Activated CD4-positive, alpha-beta memory T cell treated with anti-CD3 and anti-CD28 coated beads, Interleukin-2, amount 10 ng/mL, durations not matched to agents 7 days and 5 days (primary cell): ENCODE results near the gene DEFB112. TPM values are rescaled to one million over a fixed set of nuclear protein-coding genes. Genes with fewer than 3 reads are reported as not detected.

Source experiments
- CTCF ChIA-PET: fragments of 350-600 bp; sonication (Branson Sonifier 250); formaldehyde crosslinking; loops from one replicate; lab custom pipeline; 2021; ENCODE audit warnings: antibody characterized with exemption, inconsistent platforms; lab: Charles Lee
- POLR2A ChIA-PET: fragments of 350-600 bp; sonication (Branson Sonifier 250); formaldehyde crosslinking; loops from one replicate; lab custom pipeline; 2021; ENCODE audit warnings: antibody characterized with exemption; lab: Charles Lee
- DNase-seq: peaks from one replicate; pipeline ENCODE4 v3.0.0-alpha.2; 2020
- H3K27ac Mint-ChIP-seq: one replicate; pipeline ENCODE4 v1.8.0; 2021; ENCODE audit warnings: mild to moderate bottlenecking, mixed read lengths
- H3K27me3 Mint-ChIP-seq: one replicate; pipeline ENCODE4 v1.8.0; 2021; ENCODE audit warnings: mixed read lengths
- H3K36me3 Mint-ChIP-seq: one replicate; pipeline ENCODE4 v1.8.0; 2021; ENCODE audit warnings: low read depth, mixed read lengths
- H3K4me1 Mint-ChIP-seq: one replicate; pipeline ENCODE4 v1.8.0; 2021; ENCODE audit warnings: mixed read lengths
- H3K4me3 Mint-ChIP-seq: one replicate; pipeline ENCODE4 v1.8.0; 2021; ENCODE audit warnings: mild to moderate bottlenecking, mixed read lengths
- H3K9me3 Mint-ChIP-seq: one replicate; pipeline ENCODE4 v1.8.0; 2021; ENCODE audit warnings: mixed read lengths
- total RNA-seq, 2 experiments: library from RNA; stranded (reverse); gene quantifications; one replicate each; pipeline ENCODE4 v1.2.3, GENCODE V29; 2021

The DEFB112 gene, protein sequence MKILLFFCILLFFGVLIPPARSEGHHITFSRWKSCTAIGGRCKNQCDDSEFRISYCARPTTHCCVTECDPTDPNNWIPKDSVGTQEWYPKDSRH
- total RNA-seq: not detected

DNA sequence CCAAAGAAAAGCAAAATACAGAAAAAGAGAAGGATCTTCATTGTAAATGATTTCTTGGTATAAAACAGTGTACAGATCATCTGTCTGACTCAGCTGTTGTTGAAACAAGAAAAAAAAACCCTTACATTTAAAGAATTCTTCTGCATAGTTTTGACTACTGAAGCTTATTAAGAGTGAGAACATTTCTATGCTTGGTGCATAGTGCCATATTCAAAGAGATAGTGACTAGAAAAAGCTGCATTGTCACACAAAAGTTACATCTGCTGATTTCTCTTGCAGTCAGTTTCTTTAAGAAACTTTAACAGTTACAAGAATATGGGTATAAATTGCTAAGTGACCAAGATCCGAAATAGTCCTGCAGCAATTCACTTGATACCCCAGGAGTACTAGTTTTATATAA is at the start of gene DEFB112:
Gene DEFB112 (minus strand): TSS at position 101 of the 400 bp plus-strand sequence. CDS start 60 bp downstream, at position 41.
- Mint-ChIP-seq H3K9me3 (no peaks in the 10 kb centered on the region), H3K4me3 (no peak within 1 kb of the TSS), H3K36me3 (no peaks in the 10 kb centered on the region), H3K4me1 (no peaks in the 10 kb centered on the region), H3K27me3 (no peaks in the 10 kb centered on the region), H3K27ac (no peak within 1 kb of the TSS)
- ChIA-PET CTCF (no interaction called here), POLR2A (no interaction called here)
- DNase-seq: no peak

DNA sequence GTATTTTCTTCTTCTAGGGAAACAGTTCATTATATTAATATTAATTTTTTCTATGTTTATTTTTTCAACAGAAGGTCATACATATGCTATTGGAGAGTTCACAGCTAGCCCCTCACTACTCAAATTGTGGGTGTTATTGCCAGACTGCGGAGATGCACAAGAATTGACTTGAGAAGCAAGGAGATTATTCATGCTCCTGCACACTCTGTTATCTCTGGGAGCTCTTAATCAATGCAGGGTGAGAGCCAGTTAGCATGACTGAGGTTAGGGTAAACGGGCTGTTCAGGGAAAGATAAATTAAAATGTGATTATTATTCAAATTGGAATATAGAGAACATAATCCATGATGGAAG is 48.9 kb upstream of the DEFB112 start:
- no peak for DNase-seq
- Mint-ChIP-seq H3K4me3 (no peak overlapping the region), H3K4me1 (no peaks in the 10 kb centered on the region), H3K27ac (no peak overlapping the region), H3K9me3 (no peaks in the 10 kb centered on the region), H3K27me3 (no peaks in the 10 kb centered on the region), H3K36me3 (no peaks in the 10 kb centered on the region)
- ChIA-PET POLR2A (no interaction called here), CTCF (no interaction called here)

DNA sequence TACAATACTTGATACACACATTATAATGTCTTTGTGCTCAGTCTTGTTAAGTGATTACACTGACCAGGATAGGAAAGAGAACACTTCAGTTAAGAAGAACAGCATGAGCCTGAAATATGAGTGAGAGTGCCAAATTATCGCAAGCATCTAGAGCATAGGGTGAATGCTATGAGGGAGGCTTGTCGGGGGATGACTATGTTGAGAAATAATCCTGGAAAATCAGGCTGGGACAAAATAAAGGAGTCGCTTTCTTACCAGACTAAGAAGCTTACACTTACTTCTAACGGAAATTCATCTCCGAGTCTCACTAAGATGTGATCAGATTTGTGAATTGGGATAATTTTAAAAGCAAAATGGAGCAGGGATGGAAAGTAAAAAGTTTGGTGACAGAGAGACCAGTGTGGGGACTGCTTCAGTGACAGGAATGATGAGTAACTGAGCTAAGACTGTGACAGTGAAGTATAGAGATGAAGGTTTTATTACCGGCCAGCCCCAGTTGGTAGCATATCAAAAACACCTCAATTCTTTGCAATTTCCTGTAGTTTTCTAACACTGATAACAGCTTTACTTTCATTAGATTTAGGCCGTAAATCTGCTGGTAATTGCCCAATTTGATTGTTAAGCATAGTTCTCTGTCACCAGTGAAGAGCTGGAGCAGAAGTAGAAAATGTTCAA is 48.4 kb upstream of the DEFB112 start:
- Mint-ChIP-seq H3K36me3 (no peaks in the 10 kb centered on the region), H3K27me3 (no peaks in the 10 kb centered on the region), H3K4me1 (no peaks in the 10 kb centered on the region), H3K27ac (no peak overlapping the region), H3K4me3 (no peak overlapping the region), H3K9me3 (no peaks in the 10 kb centered on the region)
- CTCF ChIA-PET: no interaction called here
- DNase-seq: no peak
- POLR2A ChIA-PET: no interaction called here

DNA sequence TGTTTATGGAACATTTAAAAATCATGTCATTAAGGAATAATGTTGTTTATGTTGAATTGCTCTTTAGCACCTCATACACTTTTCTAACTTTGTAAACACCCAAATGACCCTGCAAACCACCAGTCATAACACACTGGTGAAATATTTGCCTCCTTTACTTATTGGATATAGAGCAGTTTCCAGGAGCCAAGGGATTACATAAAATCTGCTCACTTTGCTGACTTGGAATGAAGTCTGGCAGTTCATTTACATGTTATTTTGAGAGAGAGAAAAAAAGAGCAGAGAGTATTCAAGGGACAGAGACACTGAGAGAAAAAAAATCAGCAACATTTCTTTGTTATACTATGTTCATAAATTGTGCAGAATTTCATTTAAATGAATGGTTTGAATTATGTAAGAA is 46.6 kb upstream of the DEFB112 start:
- ChIA-PET CTCF (no interaction called here), POLR2A (no interaction called here)
- no peak for DNase-seq
- Mint-ChIP-seq H3K27ac (no peak overlapping the region), H3K27me3 (no peaks in the 10 kb centered on the region), H3K9me3 (no peaks in the 10 kb centered on the region), H3K4me3 (no peak overlapping the region), H3K4me1 (no peaks in the 10 kb centered on the region), H3K36me3 (no peaks in the 10 kb centered on the region)

DNA sequence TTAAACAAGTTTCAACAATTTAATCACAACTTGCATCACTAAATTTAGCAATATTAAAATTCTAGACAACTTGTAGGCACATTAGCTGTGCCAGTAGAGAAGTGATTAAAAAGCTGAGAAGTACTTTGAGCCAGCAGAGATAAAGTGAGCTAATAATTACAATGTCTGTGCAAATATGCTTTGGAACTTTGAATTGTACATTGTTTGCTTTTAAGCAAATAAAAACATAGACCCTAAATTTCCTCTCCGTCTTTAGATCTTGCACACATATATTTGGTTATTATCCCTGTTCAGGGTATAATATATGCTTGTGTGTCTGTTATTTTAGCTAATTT is 44.2 kb upstream of the DEFB112 start:
- H3K27ac Mint-ChIP-seq: no peak overlapping the region
- H3K9me3 Mint-ChIP-seq: no peaks in the 10 kb centered on the region
- H3K27me3 Mint-ChIP-seq: no peaks in the 10 kb centered on the region
- ChIA-PET CTCF (no interaction called here), POLR2A (no interaction called here)
- H3K4me1 Mint-ChIP-seq: no peaks in the 10 kb centered on the region
- H3K4me3 Mint-ChIP-seq: no peak overlapping the region
- H3K36me3 Mint-ChIP-seq: no peaks in the 10 kb centered on the region
- DNase-seq: no peak

DNA sequence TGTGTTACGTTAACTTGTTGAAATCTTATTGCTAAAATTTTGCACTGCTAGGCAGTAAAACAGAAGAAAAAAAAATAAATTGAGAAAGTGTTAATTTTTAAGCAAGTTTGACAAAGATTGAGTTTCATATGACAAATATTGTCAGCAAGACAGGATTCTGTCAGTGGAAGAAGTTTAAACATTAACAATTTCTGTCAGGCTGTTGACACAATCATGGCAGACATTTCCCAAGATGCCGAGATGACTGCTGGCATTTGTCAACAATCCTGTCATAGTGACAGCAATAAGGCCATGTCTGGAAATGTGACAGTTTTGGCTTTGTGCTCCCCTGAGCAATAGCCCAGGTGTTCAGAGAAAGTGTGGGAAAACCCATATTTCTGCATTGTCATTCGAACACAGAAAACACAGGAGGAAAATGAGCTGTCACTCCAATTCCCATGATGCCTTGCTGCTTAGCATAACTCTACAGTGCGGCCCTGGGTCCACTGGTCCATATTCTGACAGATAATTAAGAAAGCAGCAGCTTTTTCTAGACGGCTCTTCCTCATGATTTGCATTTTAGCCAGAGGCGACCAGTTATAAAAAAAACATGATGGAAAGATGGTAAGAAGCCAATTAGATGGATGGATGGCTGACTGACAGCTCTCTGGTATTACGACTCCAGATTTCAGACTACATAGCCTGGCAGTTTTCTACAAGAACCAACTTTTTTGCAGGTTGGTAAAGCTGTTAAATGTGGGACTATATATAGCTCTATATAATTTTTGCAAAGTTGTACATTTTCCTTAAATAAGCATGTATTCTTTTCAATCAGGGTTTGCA is 43.6 kb upstream of the DEFB112 start:
- no peak overlapping the region for H3K27ac Mint-ChIP-seq
- CTCF ChIA-PET: no interaction called here

DNA sequence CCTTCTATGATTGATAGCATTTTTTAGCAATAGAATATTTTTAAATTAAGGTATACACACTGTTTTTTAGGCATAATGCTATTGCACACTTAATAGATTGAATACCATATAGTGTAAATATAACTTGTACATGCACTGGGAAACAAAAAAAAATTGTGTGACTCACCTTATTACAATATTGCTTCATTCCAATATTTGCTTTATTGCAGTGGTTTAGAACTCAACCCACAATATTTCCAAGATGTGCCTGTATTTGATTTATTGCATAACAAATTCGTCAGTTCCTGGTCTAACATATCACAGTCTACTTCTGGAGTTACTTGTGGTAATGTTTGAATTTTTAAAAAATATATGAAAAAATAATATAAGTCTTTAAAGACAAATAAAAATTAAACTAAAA is 41.9 kb upstream of the DEFB112 start:
- Mint-ChIP-seq H3K4me3 (no peak overlapping the region), H3K27ac (no peak overlapping the region), H3K4me1 (no peaks in the 10 kb centered on the region), H3K27me3 (no peaks in the 10 kb centered on the region), H3K9me3 (no peaks in the 10 kb centered on the region), H3K36me3 (no peaks in the 10 kb centered on the region)
- POLR2A ChIA-PET: no interaction called here
- CTCF ChIA-PET: no interaction called here
- DNase-seq: no peak

More for the DNA sequence above, 43.6 kb upstream of the DEFB112 start:
- Mint-ChIP-seq H3K4me3 (no peak overlapping the region), H3K4me1 (no peaks in the 10 kb centered on the region), H3K9me3 (no peaks in the 10 kb centered on the region), H3K27me3 (no peaks in the 10 kb centered on the region), H3K36me3 (no peaks in the 10 kb centered on the region)
- DNase-seq: no peak
- POLR2A ChIA-PET: no interaction called here

DNA sequence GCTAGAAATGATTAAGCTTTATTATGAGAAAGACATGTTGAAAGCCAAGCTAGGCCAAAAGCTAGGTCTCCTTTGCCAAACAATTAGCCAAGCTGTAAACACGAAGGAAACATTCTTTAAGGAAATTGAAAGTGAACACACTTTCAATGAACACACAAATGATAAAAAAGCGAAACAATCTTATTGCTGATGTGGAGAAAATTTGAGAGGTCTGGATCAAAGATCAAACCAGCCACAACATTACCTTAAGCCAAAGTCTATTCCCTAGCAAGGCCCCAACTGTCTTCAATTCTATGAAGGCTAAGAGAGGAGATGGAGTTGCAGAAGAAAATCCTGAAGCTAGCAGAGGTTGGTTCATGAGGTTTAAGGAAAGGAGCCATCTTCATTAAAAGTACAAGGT is 40.2 kb upstream of the DEFB112 start:
- POLR2A ChIA-PET: no interaction called here
- no peak overlapping the region for H3K4me3 Mint-ChIP-seq
- no peaks in the 10 kb centered on the region for H3K4me1 Mint-ChIP-seq
- H3K36me3 Mint-ChIP-seq: no peaks in the 10 kb centered on the region
- H3K9me3 Mint-ChIP-seq: no peaks in the 10 kb centered on the region
- CTCF ChIA-PET: no interaction called here
- no peak overlapping the region for H3K27ac Mint-ChIP-seq
- H3K27me3 Mint-ChIP-seq: no peaks in the 10 kb centered on the region
- DNase-seq: no peak

DNA sequence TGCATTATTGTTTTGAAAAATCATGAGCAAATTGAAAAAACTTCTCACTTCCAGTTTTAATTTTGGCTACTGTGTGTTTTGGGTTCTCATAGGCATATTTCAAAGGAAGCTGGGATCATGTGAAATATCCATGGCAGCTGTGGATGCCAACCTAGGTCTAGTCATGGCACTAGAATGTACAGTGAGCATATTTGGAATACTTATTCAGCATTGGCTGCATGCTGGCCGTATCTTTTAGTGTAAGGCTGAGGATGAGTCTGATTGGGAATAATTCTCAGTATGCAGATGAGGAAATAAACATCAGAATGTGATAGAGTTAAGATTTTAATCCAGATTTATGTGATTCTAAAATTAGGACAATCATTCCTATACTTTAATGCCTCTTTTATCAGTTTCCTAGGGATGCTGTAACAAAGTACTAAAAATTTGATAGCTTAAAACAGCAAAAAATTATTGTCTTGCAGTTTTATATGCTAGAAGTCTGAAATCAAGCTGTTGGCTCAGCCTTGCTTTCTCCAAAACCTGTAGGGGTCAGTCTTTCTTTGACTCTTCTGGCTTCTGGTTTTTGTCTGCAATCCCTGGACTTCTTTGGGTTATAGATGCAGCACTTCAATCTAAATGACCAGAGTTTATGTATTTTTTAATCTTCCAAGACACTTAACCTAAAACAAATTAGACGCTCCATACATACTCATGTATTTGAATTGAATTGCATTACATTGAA is 37.7 kb upstream of the DEFB112 start:
- no peaks in the 10 kb centered on the region for H3K27me3 Mint-ChIP-seq
- no peak for DNase-seq
- H3K9me3 Mint-ChIP-seq: no peaks in the 10 kb centered on the region
- H3K4me1 Mint-ChIP-seq: no peaks in the 10 kb centered on the region
- H3K36me3 Mint-ChIP-seq: no peaks in the 10 kb centered on the region
- no peak overlapping the region for H3K4me3 Mint-ChIP-seq
- H3K27ac Mint-ChIP-seq: no peak overlapping the region
- ChIA-PET CTCF (no interaction called here), POLR2A (no interaction called here)

DNA sequence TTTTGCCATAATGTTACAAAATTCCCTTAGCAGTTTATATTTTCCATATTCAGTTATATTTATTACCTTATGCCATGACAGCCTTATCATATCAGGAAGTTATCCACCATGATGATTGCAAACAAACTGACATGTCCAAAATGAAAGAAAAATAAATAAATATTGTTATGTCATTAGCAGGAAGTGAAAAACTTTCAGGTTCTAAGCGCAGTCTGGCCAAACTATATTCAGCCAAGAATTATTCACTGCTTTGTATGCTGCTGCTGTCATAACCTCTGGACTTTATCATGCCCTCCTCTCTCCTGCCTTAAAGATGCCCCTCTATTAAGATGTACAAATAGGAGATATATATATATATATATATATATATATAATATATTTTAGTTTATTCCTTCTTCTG is 27.7 kb upstream of the DEFB112 start:
- DNase-seq: no peak
- Mint-ChIP-seq H3K27me3 (no peaks in the 10 kb centered on the region), H3K36me3 (no peaks in the 10 kb centered on the region), H3K27ac (no peak overlapping the region), H3K4me1 (no peaks in the 10 kb centered on the region), H3K4me3 (no peak overlapping the region), H3K9me3 (no peaks in the 10 kb centered on the region)
- CTCF ChIA-PET: no interaction called here
- POLR2A ChIA-PET: no interaction called here

DNA sequence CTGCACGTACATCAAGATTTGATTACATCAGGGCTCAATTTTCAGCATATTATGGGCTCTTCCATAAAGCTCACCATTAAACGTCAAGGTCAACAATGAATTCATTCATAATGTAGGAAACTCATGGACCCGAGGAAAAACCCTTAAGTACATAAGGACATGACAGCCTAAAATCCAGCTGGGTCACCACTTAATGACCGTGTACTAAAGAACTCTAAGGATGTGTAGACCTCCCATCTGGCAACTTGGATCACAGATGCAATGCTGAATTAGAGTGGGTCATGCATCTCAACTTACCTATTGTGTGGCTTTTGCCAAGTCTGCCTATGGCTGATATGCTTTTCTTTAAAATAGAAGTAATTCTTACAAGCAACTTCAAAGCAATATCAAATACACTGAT is 26.7 kb upstream of the DEFB112 start:
- CTCF ChIA-PET: no interaction called here
- H3K27ac Mint-ChIP-seq: no peak overlapping the region
- no peaks in the 10 kb centered on the region for H3K4me1 Mint-ChIP-seq
- no peaks in the 10 kb centered on the region for H3K27me3 Mint-ChIP-seq
- no peaks in the 10 kb centered on the region for H3K36me3 Mint-ChIP-seq
- DNase-seq: no peak
- POLR2A ChIA-PET: no interaction called here
- no peak overlapping the region for H3K4me3 Mint-ChIP-seq
- no peaks in the 10 kb centered on the region for H3K9me3 Mint-ChIP-seq

DNA sequence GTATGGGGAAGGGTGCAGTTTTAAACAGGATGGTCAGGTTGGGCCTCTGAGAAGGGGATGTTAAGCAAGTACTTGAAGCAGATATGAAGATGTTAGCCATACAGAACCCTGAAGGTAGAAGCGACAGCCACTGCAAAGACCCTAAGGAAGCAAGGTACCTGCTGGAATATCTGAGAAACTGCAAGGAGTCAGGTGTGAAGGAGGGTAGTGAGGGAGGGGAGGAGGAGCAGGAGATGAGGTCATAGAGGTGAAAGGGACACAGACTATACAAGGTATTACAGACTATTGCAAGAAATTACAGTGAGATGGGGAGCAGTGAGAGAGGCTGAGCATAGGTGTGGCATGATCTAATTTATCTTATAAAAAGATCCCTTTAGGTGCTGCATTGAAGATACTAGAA is 22.2 kb upstream of the DEFB112 start:
- no peaks in the 10 kb centered on the region for H3K9me3 Mint-ChIP-seq
- no peak for DNase-seq
- H3K4me3 Mint-ChIP-seq: no peak overlapping the region
- ChIA-PET CTCF (no interaction called here), POLR2A (no interaction called here)
- no peaks in the 10 kb centered on the region for H3K27me3 Mint-ChIP-seq
- no peaks in the 10 kb centered on the region for H3K4me1 Mint-ChIP-seq
- H3K27ac Mint-ChIP-seq: no peak overlapping the region
- H3K36me3 Mint-ChIP-seq: no peaks in the 10 kb centered on the region

DNA sequence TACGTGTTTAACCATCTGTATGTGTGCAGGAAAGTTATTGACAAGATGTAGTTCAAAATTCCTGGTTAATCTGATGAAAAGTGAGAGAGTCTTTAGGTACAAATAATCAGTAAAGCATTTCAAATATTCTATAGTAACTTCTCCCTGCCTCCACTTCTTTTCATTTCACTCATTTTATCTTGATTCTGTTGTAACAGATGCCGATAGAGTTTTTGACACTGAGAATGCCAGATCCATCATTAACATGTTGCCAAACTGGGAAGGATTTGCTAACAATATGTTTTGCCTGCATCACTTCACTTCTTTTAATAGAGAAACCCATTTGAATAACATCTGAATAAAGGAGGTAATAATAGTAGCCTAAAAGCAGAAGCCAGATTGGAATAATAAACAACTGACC is 20.4 kb upstream of the DEFB112 start:
- Mint-ChIP-seq H3K4me1 (no peaks in the 10 kb centered on the region), H3K36me3 (no peaks in the 10 kb centered on the region), H3K27ac (no peak overlapping the region), H3K9me3 (no peaks in the 10 kb centered on the region), H3K4me3 (no peak overlapping the region), H3K27me3 (no peaks in the 10 kb centered on the region)
- CTCF ChIA-PET: no interaction called here
- DNase-seq: no peak
- POLR2A ChIA-PET: no interaction called here
